IPS-15b (cell line): ENCODE data around the gene TTC34.

Experiments used
- H3K27me3 ChIP-seq: one replicate; pipeline ENCODE4 v1.6.1; 2013; ENCODE audit warnings: low read length; ENCODE audit not compliant: control insufficient read depth, insufficient read depth
- H3K36me3 ChIP-seq: one replicate; pipeline ENCODE4 v1.6.1; 2013; ENCODE audit warnings: low read length; ENCODE audit not compliant: control insufficient read depth, insufficient read depth
- H3K4me1 ChIP-seq: one replicate; pipeline ENCODE4 v1.6.1; 2013; ENCODE audit warnings: mild to moderate bottlenecking, low read length; ENCODE audit not compliant: control insufficient read depth, insufficient read depth
- H3K4me3 ChIP-seq: one replicate; pipeline ENCODE4 v1.5.1; 2013; ENCODE audit warnings: low read depth, low read length
- H3K9ac ChIP-seq: one replicate; pipeline ENCODE4 v1.6.1; 2013; ENCODE audit warnings: low read depth, mild to moderate bottlenecking, low read length
- H3K9me3 ChIP-seq: one replicate; pipeline ENCODE4 v1.6.1; 2013; ENCODE audit warnings: mild to moderate bottlenecking, low read length; ENCODE audit not compliant: control insufficient read depth, insufficient read depth

The TTC34 gene

GRCh38 chr1:2817784-2818564 lies 16.5 kb upstream of the TTC34 start:
- Histone ChIP-seq H3K36me3 (no peaks in the 10 kb centered on the region), H3K9me3 (peaks cover 9% of the 10 kb centered on the region), H3K9ac (no peak overlapping the region), H3K4me1 (no peaks in the 10 kb centered on the region), H3K4me3 (no peak overlapping the region), H3K27me3 (no peaks in the 10 kb centered on the region)

- Histone ChIP-seq H3K27me3 (no peaks in the 10 kb centered on the region), H3K4me3 (no peak overlapping the region)
Measured at GRCh38 chr1:2816786-2817185, 15.3 kb upstream of the TTC34 start.

GRCh38 chr1:2815551-2815950 lies 14.1 kb upstream of the TTC34 start:
- no peaks in the 10 kb centered on the region for H3K36me3 ChIP-seq
- peaks cover 6% of the 10 kb centered on the region for H3K9me3 ChIP-seq
- H3K9ac ChIP-seq, result no peak overlapping the region
- H3K4me3 ChIP-seq, result no peak overlapping the region
- no peaks in the 10 kb centered on the region for H3K27me3 ChIP-seq
- no peaks in the 10 kb centered on the region for H3K4me1 ChIP-seq

More at GRCh38 chr1:2816786-2817185, 15.3 kb upstream of the TTC34 start:
- no peaks in the 10 kb centered on the region for H3K4me1 ChIP-seq
- H3K36me3 ChIP-seq, result no peaks in the 10 kb centered on the region
- no peak overlapping the region for H3K9ac ChIP-seq
- H3K9me3 ChIP-seq, result peaks cover 9% of the 10 kb centered on the region

- no peak overlapping the region for H3K4me3 ChIP-seq
- H3K9me3 ChIP-seq, result peaks cover 6% of the 10 kb centered on the region
- H3K27me3 ChIP-seq, result no peaks in the 10 kb centered on the region
- no peaks in the 10 kb centered on the region for H3K4me1 ChIP-seq
- H3K9ac ChIP-seq, result no peak overlapping the region
- no peaks in the 10 kb centered on the region for H3K36me3 ChIP-seq
Measured at GRCh38 chr1:2814511-2815075, 13.1 kb upstream of the TTC34 start.

- H3K4me1 ChIP-seq, result no peaks in the 10 kb centered on the region
- H3K27me3 ChIP-seq, result no peaks in the 10 kb centered on the region
- no peaks in the 10 kb centered on the region for H3K9me3 ChIP-seq
- H3K9ac ChIP-seq, result no peak overlapping the region
- H3K4me3 ChIP-seq, result no peak overlapping the region
- no peaks in the 10 kb centered on the region for H3K36me3 ChIP-seq
Measured at GRCh38 chr1:2812939-2813653, 11.6 kb upstream of the TTC34 start.

- Histone ChIP-seq H3K9me3 (no peaks in the 10 kb centered on the region), H3K4me3 (no peak overlapping the region), H3K9ac (no peak overlapping the region), H3K4me1 (no peaks in the 10 kb centered on the region), H3K36me3 (no peaks in the 10 kb centered on the region), H3K27me3 (no peaks in the 10 kb centered on the region)
Measured at GRCh38 chr1:2812136-2812535, 10.6 kb upstream of the TTC34 start.

GRCh38 chr1:2811533-2811918 lies 10.0 kb upstream of the TTC34 start:
- Histone ChIP-seq H3K4me3 (no peak overlapping the region), H3K9me3 (no peaks in the 10 kb centered on the region), H3K9ac (no peak overlapping the region), H3K36me3 (no peaks in the 10 kb centered on the region), H3K4me1 (no peaks in the 10 kb centered on the region), H3K27me3 (no peaks in the 10 kb centered on the region)

- Histone ChIP-seq H3K9me3 (no peaks in the 10 kb centered on the region), H3K27me3 (no peaks in the 10 kb centered on the region), H3K4me3 (no peak overlapping the region), H3K4me1 (no peaks in the 10 kb centered on the region), H3K9ac (no peak overlapping the region), H3K36me3 (no peaks in the 10 kb centered on the region)
Measured at GRCh38 chr1:2810899-2811532, 9.5 kb upstream of the TTC34 start.

- Histone ChIP-seq H3K4me3 (no peak overlapping the region), H3K9me3 (no peaks in the 10 kb centered on the region), H3K27me3 (no peaks in the 10 kb centered on the region), H3K4me1 (no peaks in the 10 kb centered on the region), H3K9ac (no peak overlapping the region), H3K36me3 (no peaks in the 10 kb centered on the region)
Measured at GRCh38 chr1:2810281-2810680, 8.8 kb upstream of the TTC34 start.

GRCh38 chr1:2809656-2810055 lies 8.2 kb upstream of the TTC34 start:
- Histone ChIP-seq H3K9me3 (no peaks in the 10 kb centered on the region), H3K4me3 (no peak overlapping the region), H3K36me3 (no peaks in the 10 kb centered on the region), H3K4me1 (no peaks in the 10 kb centered on the region), H3K9ac (no peak overlapping the region), H3K27me3 (no peaks in the 10 kb centered on the region)

- Histone ChIP-seq H3K36me3 (no peaks in the 10 kb centered on the region), H3K9me3 (no peaks in the 10 kb centered on the region), H3K4me3 (no peak overlapping the region), H3K9ac (no peak overlapping the region), H3K4me1 (no peaks in the 10 kb centered on the region), H3K27me3 (no peaks in the 10 kb centered on the region)
Measured at GRCh38 chr1:2808831-2809605, 7.5 kb upstream of the TTC34 start.
